Neural cell (in vitro differentiated cells): ENCODE results near the gene CFDP1.

ENCODE experiments used
- CTCF ChIP-seq: fragments of 450-650 bp; IDR thresholded peaks from 2 replicates; pipeline ENCODE4 v1.5.1; 2014; ENCODE audit warnings: antibody characterized with exemption, mild to moderate bottlenecking, moderate library complexity; ENCODE audit not compliant: poor library complexity, severe bottlenecking
- EP300 ChIP-seq: fragments of 450-650 bp; conservative IDR thresholded peaks from 2 replicates; pipeline ENCODE4 v1.6.1; 2014; ENCODE audit warnings: antibody characterized with exemption, mild to moderate bottlenecking, moderate library complexity; ENCODE audit not compliant: poor library complexity, severe bottlenecking
- EZH2 ChIP-seq: fragments of 200-600, 300-800 bp; shearing (Covaris generic), sonication (generic); IDR thresholded peaks from 2 replicates; pipeline ENCODE4 v1.6.1; 2014; ENCODE audit warnings: antibody characterized with exemption, low read length, borderline replicate concordance, mild to moderate bottlenecking; ENCODE audit not compliant: insufficient read depth, poor library complexity, severe bottlenecking
- POLR2AphosphoS5 ChIP-seq: IDR thresholded peaks from 2 replicates; pipeline ENCODE4 v1.6.1; 2012
- RAD21 ChIP-seq: fragments of 450-650 bp; conservative IDR thresholded peaks from 2 replicates; pipeline ENCODE4 v1.6.1; 2014; ENCODE audit warnings: antibody characterized with exemption, mild to moderate bottlenecking, moderate library complexity
- REST ChIP-seq: IDR thresholded peaks from 2 replicates; pipeline ENCODE4 v1.6.1; 2012; ENCODE audit warnings: borderline replicate concordance
- TAF1 ChIP-seq: IDR thresholded peaks from 2 replicates; pipeline ENCODE4 v1.6.1; 2012; ENCODE audit warnings: low read depth

GRCh38 chr16:75258807-75259141, 174.5 kb downstream of the CFDP1 start:
- TF ChIP-seq EP300 (no peak), CTCF (no peak), POLR2AphosphoS5 (no peak), EZH2 (no peak), REST (no peak), TAF1 (no peak), RAD21 (no peak)
